Thyroid gland (tissue), 4 donors: ENCODE measurements around the gene ATG4C.

Source experiments
- POLR2A ChIP-seq, 2 donors: fragments of 450-650 bp; IDR thresholded peaks; one replicate each; pipeline ENCODE4 v1.6.1; 2017; ENCODE audit warnings: antibody characterized with exemption in 2 of 2, mild to moderate bottlenecking in 2 of 2, moderate library complexity in 1 of 2
- TF ChIP-seq, protein P1 (sequence below), 6 experiments: fragments of 200-600 bp in 3 of 6; fragments of 450-650 bp in 3 of 6; sonication (generic) in 3 of 6; IDR thresholded peaks; one replicate each; pipeline ENCODE4 v1.5.1; 2016 to 2019; ENCODE audit warnings: antibody characterized with exemption in 6 of 6, mild to moderate bottlenecking in 2 of 6, inconsistent platforms in 1 of 6, moderate library complexity in 1 of 6

GRCh38 chr1:62796221-62796620 is 12.3 kb downstream of the ATG4C start:
- TF ChIP-seq, protein P1, sequence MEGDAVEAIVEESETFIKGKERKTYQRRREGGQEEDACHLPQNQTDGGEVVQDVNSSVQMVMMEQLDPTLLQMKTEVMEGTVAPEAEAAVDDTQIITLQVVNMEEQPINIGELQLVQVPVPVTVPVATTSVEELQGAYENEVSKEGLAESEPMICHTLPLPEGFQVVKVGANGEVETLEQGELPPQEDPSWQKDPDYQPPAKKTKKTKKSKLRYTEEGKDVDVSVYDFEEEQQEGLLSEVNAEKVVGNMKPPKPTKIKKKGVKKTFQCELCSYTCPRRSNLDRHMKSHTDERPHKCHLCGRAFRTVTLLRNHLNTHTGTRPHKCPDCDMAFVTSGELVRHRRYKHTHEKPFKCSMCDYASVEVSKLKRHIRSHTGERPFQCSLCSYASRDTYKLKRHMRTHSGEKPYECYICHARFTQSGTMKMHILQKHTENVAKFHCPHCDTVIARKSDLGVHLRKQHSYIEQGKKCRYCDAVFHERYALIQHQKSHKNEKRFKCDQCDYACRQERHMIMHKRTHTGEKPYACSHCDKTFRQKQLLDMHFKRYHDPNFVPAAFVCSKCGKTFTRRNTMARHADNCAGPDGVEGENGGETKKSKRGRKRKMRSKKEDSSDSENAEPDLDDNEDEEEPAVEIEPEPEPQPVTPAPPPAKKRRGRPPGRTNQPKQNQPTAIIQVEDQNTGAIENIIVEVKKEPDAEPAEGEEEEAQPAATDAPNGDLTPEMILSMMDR (IDR thresholded peaks at IDR 0.05), result no peak
- TF ChIP-seq POLR2A (IDR thresholded peaks at IDR 0.05), result no peak
